ENCODE data around the gene PAPLN.

DNA sequence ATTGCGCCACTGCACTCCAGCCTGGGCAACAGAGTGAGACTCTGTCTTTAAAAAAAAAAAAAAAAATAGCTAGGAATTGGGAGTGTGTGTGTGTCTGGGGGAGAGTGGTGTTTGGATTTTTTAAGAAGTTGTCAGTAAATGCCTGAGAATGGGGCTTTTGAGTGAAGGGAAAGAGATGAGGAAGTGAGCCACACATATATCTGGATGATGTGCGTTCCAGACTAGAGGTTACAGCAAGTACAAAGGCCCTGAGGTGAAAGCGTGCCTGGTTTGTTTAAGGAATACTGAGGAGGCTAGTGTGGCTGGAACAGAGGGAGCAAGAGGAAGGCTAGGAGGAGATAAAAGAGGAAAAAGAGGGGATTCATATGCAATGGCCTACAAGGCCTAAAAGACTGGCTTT lies 70.0 kb downstream of the PAPLN start:
- TF ChIP-seq, protein P1, sequence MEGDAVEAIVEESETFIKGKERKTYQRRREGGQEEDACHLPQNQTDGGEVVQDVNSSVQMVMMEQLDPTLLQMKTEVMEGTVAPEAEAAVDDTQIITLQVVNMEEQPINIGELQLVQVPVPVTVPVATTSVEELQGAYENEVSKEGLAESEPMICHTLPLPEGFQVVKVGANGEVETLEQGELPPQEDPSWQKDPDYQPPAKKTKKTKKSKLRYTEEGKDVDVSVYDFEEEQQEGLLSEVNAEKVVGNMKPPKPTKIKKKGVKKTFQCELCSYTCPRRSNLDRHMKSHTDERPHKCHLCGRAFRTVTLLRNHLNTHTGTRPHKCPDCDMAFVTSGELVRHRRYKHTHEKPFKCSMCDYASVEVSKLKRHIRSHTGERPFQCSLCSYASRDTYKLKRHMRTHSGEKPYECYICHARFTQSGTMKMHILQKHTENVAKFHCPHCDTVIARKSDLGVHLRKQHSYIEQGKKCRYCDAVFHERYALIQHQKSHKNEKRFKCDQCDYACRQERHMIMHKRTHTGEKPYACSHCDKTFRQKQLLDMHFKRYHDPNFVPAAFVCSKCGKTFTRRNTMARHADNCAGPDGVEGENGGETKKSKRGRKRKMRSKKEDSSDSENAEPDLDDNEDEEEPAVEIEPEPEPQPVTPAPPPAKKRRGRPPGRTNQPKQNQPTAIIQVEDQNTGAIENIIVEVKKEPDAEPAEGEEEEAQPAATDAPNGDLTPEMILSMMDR (IDR thresholded peaks at IDR 0.05; ENCODE audit: insufficient read depth, low read length), result no peak
- TF ChIP-seq POLR2AphosphoS5 (IDR thresholded peaks at IDR 0.05; ENCODE audit: low read depth) (no peak), GABPA (IDR thresholded peaks at IDR 0.05; ENCODE audit: low read depth) (no peak)

Data from HL-60 (cell line).